Adipocyte (in vitro differentiated cells): Measurements from ENCODE around the gene CETP.
"Not testable (repeated sequence)": the region's sequence is repeated elsewhere in the genome, so short reads cannot be mapped to it uniquely, and the experiment has no call there.

Experiments used
- DNase-seq: peaks from one replicate; pipeline ENCODE4 v3.0.0-alpha.2; 2015; ENCODE audit warnings: low read depth
- H3K27me3 ChIP-seq: replicated peaks from 2 replicates; pipeline ENCODE4 v1.7.0; 2013; ENCODE audit warnings: mild to moderate bottlenecking, low read length, moderate library complexity; ENCODE audit not compliant: control insufficient read depth, insufficient read depth
- H3K36me3 ChIP-seq: 2 replicates; pipeline ENCODE4 v1.7.0; 2013; ENCODE audit warnings: low read length, mild to moderate bottlenecking, moderate library complexity; ENCODE audit not compliant: control insufficient read depth, insufficient read depth, severe bottlenecking
- H3K4me1 ChIP-seq: 2 replicates; pipeline ENCODE4 v1.7.0; 2013; ENCODE audit warnings: mild to moderate bottlenecking, low read length, moderate library complexity; ENCODE audit not compliant: control insufficient read depth, insufficient read depth
- H3K4me3 ChIP-seq: 2 replicates; pipeline ENCODE4 v1.7.0; 2013; ENCODE audit warnings: mild to moderate bottlenecking, low read length, moderate library complexity
- H3K9ac ChIP-seq: 2 replicates; pipeline ENCODE4 v1.7.0; 2013; ENCODE audit warnings: mild to moderate bottlenecking, low read length, moderate library complexity
- H3K9me3 ChIP-seq: 2 replicates; pipeline ENCODE4 v1.7.0; 2013; ENCODE audit warnings: mild to moderate bottlenecking, low read length, moderate library complexity; ENCODE audit not compliant: control insufficient read depth

The CETP gene

DNA sequence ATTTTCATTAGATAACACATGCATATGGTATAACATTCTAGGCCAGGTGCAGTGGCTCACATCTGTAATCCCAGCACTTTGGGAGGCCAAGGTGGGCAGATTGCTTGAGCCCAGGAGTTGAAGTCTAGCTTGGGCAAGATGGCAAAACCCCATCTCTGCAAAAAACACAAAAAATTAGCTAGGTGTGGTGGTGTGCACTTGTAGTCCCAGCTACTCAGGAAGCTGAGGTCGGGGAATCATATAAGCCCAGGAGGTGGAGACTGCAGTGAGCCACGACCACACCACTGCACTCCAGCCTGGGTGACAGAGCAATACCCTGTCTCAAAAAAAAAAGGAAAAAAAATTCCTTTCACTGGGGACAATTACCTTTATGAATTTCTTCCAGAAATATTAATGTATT, 43.8 kb downstream of the CETP start:
- not testable (repeated sequence) for H3K9ac ChIP-seq, H3K36me3 ChIP-seq, H3K4me1 ChIP-seq, H3K27me3 ChIP-seq, H3K4me3 ChIP-seq, H3K9me3 ChIP-seq, DNase-seq

DNA sequence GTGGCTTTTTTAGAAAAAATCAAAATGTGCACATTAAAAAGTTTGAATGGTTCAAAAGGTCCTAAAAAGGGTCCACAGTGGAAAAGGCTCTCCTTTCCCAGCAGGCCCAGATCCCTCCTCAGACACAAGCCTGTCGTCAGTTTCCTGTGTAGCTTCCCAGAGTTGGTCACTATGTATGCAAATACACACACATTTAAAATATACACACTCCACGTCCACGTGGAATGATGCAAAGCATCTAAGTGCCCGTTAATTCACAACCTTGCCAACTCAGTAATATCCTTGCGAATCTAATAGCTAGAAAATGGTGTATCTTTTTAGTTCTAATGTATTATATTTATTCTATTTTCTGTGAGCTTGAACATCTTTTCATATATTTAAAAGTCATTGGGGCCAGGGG, 45.3 kb downstream of the CETP start:
- no peak for DNase-seq
- H3K27me3 ChIP-seq: no peaks in the 10 kb centered on the region
- H3K4me1 ChIP-seq: no peaks in the 10 kb centered on the region
- no peaks in the 10 kb centered on the region for H3K36me3 ChIP-seq
- H3K9ac ChIP-seq: no peak overlapping the region
- no peaks in the 10 kb centered on the region for H3K9me3 ChIP-seq
- H3K4me3 ChIP-seq: no peak overlapping the region

DNA sequence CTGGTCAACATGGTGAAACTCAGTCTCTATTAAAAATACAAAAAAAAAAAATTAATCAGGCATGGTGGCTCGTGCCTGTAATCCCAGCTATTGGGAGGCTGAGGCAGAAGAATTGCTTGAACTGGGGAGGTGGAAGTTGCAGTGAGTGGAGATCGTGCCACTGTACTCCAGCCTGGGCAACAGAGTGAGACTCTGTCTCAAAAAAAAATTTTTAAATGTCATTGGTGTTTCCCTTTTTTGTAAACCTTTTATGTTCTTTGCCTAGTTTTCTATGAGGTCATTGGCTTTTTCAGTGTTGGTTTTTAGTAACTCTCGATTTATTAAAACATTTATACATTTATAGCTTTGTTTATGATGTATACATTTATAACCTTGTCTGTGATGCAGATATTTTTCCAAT, 45.8 kb downstream of the CETP start:
- H3K4me1 ChIP-seq: no peaks in the 10 kb centered on the region
- no peak for DNase-seq
- H3K36me3 ChIP-seq: no peaks in the 10 kb centered on the region
- H3K9ac ChIP-seq: no peak overlapping the region
- no peaks in the 10 kb centered on the region for H3K9me3 ChIP-seq
- H3K27me3 ChIP-seq: no peaks in the 10 kb centered on the region
- H3K4me3 ChIP-seq: no peak overlapping the region

DNA sequence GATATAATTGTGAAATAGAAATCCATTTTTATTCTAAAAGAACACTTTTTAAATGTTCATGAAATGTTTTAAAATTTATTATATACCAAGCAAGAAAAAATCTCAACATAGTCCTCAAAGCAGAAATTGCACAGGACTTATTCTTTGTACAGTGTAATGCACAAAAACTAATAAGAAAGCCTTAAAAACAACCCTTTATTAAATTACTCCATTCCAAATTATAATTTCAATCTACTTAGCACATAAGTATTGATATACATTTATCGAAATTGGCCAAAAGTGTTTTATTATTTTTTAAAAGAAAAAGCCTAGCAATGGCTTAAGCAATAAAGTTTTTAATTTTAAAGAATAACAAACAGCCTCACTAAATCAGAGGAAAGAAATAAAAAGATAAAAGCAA, 46.7 kb downstream of the CETP start:
- no peaks in the 10 kb centered on the region for H3K9me3 ChIP-seq
- no peak for DNase-seq
- H3K4me1 ChIP-seq: peaks cover 6% of the 10 kb centered on the region
- H3K4me3 ChIP-seq: no peak overlapping the region
- H3K9ac ChIP-seq: no peak overlapping the region
- no peaks in the 10 kb centered on the region for H3K27me3 ChIP-seq
- no peaks in the 10 kb centered on the region for H3K36me3 ChIP-seq

DNA sequence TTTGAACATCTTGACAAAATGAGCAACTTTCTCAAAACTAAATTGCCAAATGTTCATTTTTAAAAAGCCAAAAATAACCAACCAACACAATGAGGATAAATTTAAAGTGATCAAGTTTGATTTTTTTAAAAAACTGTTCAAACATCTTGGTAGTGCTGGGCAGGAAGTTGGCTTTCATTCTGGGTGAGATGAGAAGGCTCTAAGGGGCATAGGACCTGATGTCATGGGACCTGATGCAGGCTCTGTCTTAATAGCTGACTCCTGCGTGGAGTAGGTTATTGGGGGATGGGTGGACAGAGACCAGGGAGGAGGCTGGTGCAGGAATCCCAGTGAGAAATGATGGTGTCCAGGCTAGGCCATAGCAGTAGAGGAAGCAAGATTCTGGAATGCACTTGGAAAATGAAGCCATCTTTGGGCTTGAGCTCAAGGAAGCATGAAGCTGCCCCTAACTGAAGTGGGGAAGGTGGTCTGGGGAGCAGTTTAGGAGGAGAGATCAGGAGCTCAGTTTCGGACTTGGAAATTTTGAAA, 48.0 kb downstream of the CETP start:
- H3K4me3 ChIP-seq: no peak overlapping the region
- DNase-seq: no peak
- H3K36me3 ChIP-seq: no peaks in the 10 kb centered on the region
- no peaks in the 10 kb centered on the region for H3K27me3 ChIP-seq
- peaks cover 19% of the 10 kb centered on the region for H3K4me1 ChIP-seq
- no peaks in the 10 kb centered on the region for H3K9me3 ChIP-seq
- no peak overlapping the region for H3K9ac ChIP-seq

DNA sequence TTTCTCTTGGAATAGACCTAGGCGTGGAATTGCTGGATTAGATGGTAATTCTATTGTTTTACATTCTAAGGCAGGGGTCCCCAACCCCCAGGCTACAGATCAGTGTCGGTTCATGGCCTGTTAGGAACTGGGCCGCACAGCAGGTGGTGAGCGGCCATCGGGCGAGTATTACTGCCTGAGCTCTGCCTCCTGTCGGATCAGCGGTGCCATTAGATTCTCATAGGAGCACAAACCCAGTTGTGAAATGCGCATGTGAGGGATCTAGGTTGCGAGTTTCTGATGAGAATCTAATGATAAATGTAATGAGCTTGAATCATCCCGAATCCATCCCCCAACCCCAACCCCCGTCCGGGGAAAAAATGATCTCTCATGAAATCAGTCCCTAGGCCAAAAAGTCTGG, 50.6 kb downstream of the CETP start:
- H3K27me3 ChIP-seq: no peaks in the 10 kb centered on the region
- H3K36me3 ChIP-seq: peaks cover 6% of the 10 kb centered on the region
- no peaks in the 10 kb centered on the region for H3K9me3 ChIP-seq
- H3K4me3 ChIP-seq: no peak overlapping the region
- DNase-seq: no peak
- no peak overlapping the region for H3K9ac ChIP-seq
- peaks cover 19% of the 10 kb centered on the region for H3K4me1 ChIP-seq

DNA sequence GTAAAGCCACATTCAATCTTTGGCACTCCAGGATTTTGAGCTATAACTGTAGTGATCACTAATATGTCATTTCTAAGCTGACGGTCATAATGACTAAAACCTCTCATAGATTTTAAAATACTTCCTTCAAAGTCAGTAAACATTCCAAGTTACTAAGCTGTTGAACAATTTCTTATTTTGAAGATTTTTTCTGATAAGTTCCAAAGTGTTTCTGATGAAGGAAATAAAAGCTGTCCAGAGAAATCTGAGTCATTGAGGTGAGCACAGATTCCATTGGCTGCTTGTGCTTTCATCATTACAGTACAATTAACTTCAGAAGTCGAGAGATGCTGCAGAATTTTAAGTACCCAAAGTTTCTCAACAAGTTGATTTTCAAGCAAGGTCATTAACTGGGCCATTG, 51.5 kb downstream of the CETP start:
- Histone ChIP-seq H3K9me3 (no peaks in the 10 kb centered on the region), H3K36me3 (peaks cover 15% of the 10 kb centered on the region), H3K9ac (no peak overlapping the region), H3K4me3 (no peak overlapping the region), H3K27me3 (no peaks in the 10 kb centered on the region), H3K4me1 (peaks cover 19% of the 10 kb centered on the region)
- peak; percentile 31 for DNase-seq

DNA sequence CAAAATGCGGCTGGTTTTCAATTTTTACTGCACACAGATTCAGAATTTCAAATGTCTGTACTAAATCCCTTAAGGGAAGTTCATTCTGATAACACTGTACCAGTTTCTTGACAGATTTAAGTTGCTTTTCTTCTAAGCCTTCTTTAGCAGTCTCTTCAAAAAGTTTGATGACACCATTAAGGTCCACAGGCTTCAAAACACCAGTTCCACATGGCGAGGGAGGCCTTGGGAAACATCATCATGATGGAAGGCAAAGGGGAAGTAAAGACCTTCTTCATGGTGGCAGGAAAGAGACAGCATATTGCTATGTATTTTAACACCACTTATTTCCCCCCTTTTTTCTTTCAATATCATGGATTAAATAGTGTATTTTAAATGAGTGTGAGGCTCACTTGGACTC, 52.2 kb downstream of the CETP start:
- Histone ChIP-seq H3K36me3 (peaks cover 20% of the 10 kb centered on the region), H3K4me1 (peaks cover 19% of the 10 kb centered on the region), H3K9ac (peak overlapping the region; percentile 46), H3K9me3 (no peaks in the 10 kb centered on the region), H3K27me3 (no peaks in the 10 kb centered on the region), H3K4me3 (no peak overlapping the region)
- DNase-seq: no peak

DNA sequence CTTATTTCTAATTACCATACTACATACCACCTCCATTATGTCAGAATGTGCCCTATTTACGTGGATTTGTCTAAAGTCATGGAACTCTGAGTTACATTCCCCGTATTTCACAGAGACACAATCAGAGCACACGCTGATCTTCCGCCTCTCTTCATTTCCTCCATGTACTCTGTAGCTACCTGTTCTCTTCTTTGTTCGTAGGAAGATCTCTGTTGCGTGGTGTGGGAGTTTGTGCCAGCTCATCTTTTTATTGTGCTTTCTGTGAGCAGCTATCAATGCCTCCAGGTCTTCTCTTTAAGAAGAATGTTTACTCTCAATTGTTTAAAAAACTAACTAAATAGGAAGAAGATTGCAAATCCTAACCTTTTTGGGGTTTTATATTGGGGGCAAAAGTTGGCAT, 54.6 kb downstream of the CETP start:
- no peak for DNase-seq

DNA sequence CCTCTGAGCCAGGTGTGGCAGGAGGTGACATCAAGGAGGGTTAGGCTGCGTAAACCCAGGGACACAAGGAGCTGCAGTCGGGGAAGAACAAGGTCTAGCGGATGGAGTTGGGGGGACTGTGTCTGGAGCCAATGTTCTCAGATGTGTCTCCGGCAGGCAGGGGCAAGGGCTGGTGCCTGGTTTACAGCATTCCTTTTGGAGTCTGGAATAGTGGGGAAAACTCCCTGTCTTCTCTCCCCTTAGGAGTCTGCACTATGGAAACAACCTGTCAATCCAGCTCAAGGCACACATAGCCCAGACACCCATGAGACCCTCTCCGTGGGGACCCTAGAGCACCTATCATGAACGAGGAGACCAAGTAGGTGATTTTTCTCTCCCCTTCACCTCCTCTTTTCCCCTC, 55.1 kb downstream of the CETP start:
- DNase-seq: no peak
- Histone ChIP-seq H3K4me1 (peaks cover 19% of the 10 kb centered on the region), H3K4me3 (no peak overlapping the region), H3K27me3 (no peaks in the 10 kb centered on the region), H3K36me3 (peaks cover 41% of the 10 kb centered on the region), H3K9me3 (no peaks in the 10 kb centered on the region), H3K9ac (no peak overlapping the region)

More for the DNA sequence above, 54.6 kb downstream of the CETP start:
- Histone ChIP-seq H3K4me1 (peaks cover 19% of the 10 kb centered on the region), H3K27me3 (no peaks in the 10 kb centered on the region), H3K4me3 (no peak overlapping the region), H3K9me3 (no peaks in the 10 kb centered on the region), H3K9ac (no peak overlapping the region), H3K36me3 (peaks cover 36% of the 10 kb centered on the region)

DNA sequence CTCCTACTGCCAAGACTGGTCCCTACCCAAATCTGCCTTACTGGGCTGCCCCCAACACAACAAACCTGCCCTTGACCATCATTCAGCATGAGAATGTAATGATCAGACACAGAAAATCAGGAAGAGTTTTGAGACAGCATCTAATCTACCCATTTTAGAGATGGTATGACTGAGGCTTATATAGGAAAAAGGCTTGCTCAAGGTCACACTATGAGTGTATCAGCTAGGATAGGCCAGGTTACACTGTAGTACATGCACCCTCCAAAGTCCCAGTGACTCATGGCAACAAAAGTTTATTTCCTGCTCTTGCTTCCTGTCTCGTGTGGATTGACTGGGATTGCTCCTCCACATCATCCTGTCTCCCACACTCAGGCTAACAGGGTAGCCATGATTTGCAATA, 55.5 kb downstream of the CETP start:
- Histone ChIP-seq H3K4me1 (peaks cover 19% of the 10 kb centered on the region), H3K4me3 (no peak overlapping the region), H3K9ac (no peak overlapping the region), H3K9me3 (no peaks in the 10 kb centered on the region), H3K27me3 (no peaks in the 10 kb centered on the region), H3K36me3 (peaks cover 46% of the 10 kb centered on the region)
- no peak for DNase-seq

DNA sequence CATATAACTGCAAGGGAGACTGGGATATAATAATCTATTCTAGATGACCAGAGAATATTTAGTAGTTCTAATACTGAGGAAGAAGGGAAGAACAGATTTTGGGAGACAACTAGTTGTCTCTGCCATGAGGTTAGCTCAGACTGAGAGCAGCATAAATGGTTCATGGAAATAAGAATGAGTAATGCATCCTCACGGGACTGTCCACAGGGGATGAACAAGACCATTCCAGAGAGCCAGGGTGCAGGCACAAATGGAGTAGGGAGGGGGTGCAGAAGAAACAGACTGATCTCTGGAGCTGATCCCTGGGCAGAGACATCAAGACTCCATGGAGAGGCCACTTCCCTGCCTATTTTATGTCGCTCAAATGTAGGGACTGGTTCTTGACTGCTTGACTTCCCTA, 58.0 kb downstream of the CETP start:
- Histone ChIP-seq H3K9me3 (no peaks in the 10 kb centered on the region), H3K36me3 (peaks cover 64% of the 10 kb centered on the region), H3K9ac (no peak overlapping the region), H3K4me3 (no peak overlapping the region), H3K4me1 (no peaks in the 10 kb centered on the region), H3K27me3 (no peaks in the 10 kb centered on the region)
- DNase-seq: no peak
